Testis (tissue), 2 donors: Measurements from ENCODE around the gene RNU6-9.

Experiments used
- CTCF ChIP-seq, 3 experiments: fragments of 450-650 bp in 2 of 3; fragments of 200-600 bp in 1 of 3; sonication (generic) in 1 of 3; IDR thresholded peaks; one replicate each; pipeline ENCODE4 v1.5.1; 2016 to 2019; ENCODE audit warnings: antibody characterized with exemption in 3 of 3, mild to moderate bottlenecking in 2 of 3, moderate library complexity in 1 of 3
- POLR2A ChIP-seq: fragments of 450-650 bp; IDR thresholded peaks from one replicate; pipeline ENCODE4 v1.6.1; 2017; ENCODE audit warnings: antibody characterized with exemption, mild to moderate bottlenecking, moderate library complexity

GRCh38 chr19:869245-870177 lies 23.8 kb upstream of the RNU6-9 start:
- TF ChIP-seq CTCF (IDR thresholded peaks at IDR 0.05) = no peak
- TF ChIP-seq POLR2A = no peak
